GM21367 (cell line): ENCODE measurements around the gene GP9.
"Not testable (repeated sequence)": the region's sequence is repeated elsewhere in the genome, so short reads cannot be mapped to it uniquely, and the experiment has no call there.

Experiments used
- ATAC-seq: cut with Tn5 transposase; IDR thresholded peaks from one replicate; pipeline ENCODE4 v1.9.1; 2021; ENCODE audit not compliant: unreplicated experiment

The GP9 gene

DNA sequence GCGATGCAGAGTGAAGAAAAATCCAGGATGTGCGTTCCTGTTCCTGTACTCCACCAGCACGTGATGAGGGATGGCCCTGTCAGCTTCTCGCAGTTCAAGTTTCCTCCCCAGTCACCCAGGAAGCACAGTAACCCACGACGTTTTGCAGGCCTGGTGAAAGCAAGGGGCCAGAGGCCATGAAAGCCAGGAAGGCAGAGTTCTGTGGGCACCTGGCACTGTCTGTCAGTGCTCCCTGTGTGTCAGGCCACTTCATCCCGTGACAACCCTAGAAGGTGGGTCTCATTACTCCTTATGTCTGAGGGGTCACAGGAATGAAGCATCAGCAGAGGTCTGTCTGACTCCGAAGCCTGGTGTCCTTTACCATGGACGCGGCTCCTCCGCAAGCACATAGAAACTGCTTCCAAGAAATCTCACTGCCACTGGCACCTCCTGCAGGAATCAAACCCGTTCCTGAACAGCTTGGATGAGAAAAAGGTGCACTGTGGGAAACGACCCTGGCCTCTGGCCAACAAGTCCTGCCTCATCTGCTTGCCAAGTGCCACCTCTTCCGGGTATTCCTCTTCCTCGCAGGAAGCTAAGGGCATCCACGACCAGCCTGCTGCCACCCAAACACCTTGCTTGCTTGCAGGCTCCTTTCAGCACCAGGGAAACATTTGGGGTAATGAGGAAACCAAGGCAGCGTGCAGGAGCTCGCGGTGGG, 46.4 kb downstream of the GP9 start:
- no peak for ATAC-seq

DNA sequence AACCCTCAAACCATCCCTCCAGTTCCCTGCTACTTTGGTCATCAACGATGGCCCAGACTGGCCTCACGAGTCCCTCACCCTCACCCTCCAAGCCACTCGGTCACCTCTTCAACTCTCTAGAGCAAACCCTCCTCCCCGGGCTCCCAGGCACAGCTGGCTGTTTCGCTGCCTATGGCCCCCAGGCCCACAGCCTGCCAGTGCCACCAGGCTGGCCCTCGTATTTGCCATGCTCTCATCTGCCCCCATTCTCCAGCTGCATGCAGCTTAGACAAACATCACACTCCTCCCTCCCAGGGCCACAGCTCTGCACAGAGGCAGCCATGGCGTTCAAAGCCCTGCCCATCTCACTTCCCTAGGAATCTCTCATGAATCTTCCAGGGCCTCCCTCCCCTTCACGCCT, 47.2 kb downstream of the GP9 start:
- ATAC-seq: no peak

DNA sequence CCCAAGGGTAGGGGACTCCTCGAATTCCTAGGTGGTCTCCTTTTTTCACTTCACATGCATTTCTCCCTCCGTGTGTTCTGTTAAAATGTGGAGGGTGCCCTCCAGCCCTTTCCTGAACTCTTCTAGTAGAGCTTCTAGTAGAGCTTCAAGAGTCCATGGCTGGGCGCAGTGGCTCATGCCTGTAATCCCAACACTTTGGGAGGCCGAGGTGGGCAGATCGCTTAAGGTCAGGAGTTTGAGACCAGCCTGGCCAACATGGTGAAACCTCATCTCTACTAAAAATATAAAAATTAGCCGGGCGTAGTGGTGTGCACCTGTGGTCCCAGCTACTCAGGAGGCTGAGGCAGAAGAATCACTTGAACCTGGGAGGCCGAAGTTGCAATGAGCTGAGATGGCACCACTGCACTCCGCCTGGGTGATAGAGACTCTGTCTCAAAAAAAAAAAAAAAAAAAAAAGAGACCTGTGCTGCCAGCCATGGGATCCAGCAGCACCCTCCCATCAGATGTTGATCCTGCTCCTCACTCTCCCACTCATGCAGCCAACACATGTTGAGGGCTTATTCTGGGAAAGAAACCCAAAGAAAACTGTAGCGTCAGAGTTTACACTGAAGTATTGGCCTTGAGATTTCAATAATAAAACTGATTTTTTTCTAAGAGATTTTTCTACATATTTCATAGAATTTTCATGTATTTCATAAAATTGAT, 50.6 kb downstream of the GP9 start:
- not testable (repeated sequence) for ATAC-seq
